NCI-H1092 treated with DMSO at 0.1 percent for 48 hours (cell line): ENCODE data around the gene ELMO1.

Experiments used
- DNase-seq: peaks from one replicate; lab custom pipeline; 2025; lab: John Stamatoyannopoulos, UW

Gene ELMO1

GRCh38 chr7:37119296-37119860 lies 329.3 kb downstream of the ELMO1 start:
- DNase-seq, result no peak

GRCh38 chr7:37118004-37118403 lies 330.7 kb downstream of the ELMO1 start:
- DNase-seq, result no peak

GRCh38 chr7:37117292-37117691 lies 331.4 kb downstream of the ELMO1 start:
- no peak for DNase-seq

GRCh38 chr7:37116093-37116701 lies 332.5 kb downstream of the ELMO1 start:
- no peak for DNase-seq

GRCh38 chr7:37113661-37114355 lies 334.9 kb downstream of the ELMO1 start:
- no peak for DNase-seq

- DNase-seq, result no peak
Observed at GRCh38 chr7:37112876-37113275, 335.8 kb downstream of the ELMO1 start.

- DNase-seq, result no peak
Observed at GRCh38 chr7:37112218-37112617, 336.4 kb downstream of the ELMO1 start.

GRCh38 chr7:37111459-37111858 lies 337.2 kb downstream of the ELMO1 start:
- DNase-seq, result no peak

- DNase-seq, result no peak
Observed at GRCh38 chr7:37110660-37111424, 337.8 kb downstream of the ELMO1 start.

GRCh38 chr7:37109843-37110242 lies 338.8 kb downstream of the ELMO1 start:
- DNase-seq, result no peak

GRCh38 chr7:37109016-37109683 lies 339.5 kb downstream of the ELMO1 start:
- no peak for DNase-seq

- DNase-seq, result no peak
Observed at GRCh38 chr7:37108615-37109014, 340.0 kb downstream of the ELMO1 start.

GRCh38 chr7:37107047-37107750 lies 341.5 kb downstream of the ELMO1 start:
- DNase-seq, result no peak

- DNase-seq, result no peak
Observed at GRCh38 chr7:37105762-37106161, 342.9 kb downstream of the ELMO1 start.

GRCh38 chr7:37104822-37105518 lies 343.7 kb downstream of the ELMO1 start:
- DNase-seq, result no peak

- no peak for DNase-seq
Observed at GRCh38 chr7:37102518-37103137, 346.0 kb downstream of the ELMO1 start.

- no peak for DNase-seq
Observed at GRCh38 chr7:37100735-37101331, 347.8 kb downstream of the ELMO1 start.

GRCh38 chr7:37098762-37099161 lies 349.9 kb downstream of the ELMO1 start:
- no peak for DNase-seq

- no peak for DNase-seq
Observed at GRCh38 chr7:37097983-37098382, 350.7 kb downstream of the ELMO1 start.

GRCh38 chr7:37097276-37097675 lies 351.4 kb downstream of the ELMO1 start:
- no peak for DNase-seq
